Pancreas (tissue), 10 donors: ENCODE results near the gene EIF5AL1. TPM values are rescaled to one million over a fixed set of nuclear protein-coding genes. Genes with fewer than 3 reads are reported as not detected.

ENCODE experiments used
- ATAC-seq, 4 donors: fragments of 200-7000 bp; cut with Tn5 transposase; one replicate each; pipeline versions ENCODE4 v1.8.0 to v1.9.1; 2020; ENCODE audit warnings: mild to moderate bottlenecking in 4 of 4, moderate library complexity in 4 of 4
- DNase-seq, 6 donors: peaks; one replicate each; pipeline ENCODE4 v3.0.0-alpha.2; 2020
- FAIRE-seq: peaks from 2 replicates; lab custom pipeline; 2012; peaks lifted over from hg19 to GRCh38; lab: Jason Lieb, UNC
- H3K27ac ChIP-seq, 4 donors: fragments of 200-600 bp; sonication (generic); 1 replicate in 3 of 4; 2 replicates in 1 of 4; pipeline versions ENCODE4 v1.5.0 to v1.8.0; 2020
- H3K27me3 ChIP-seq, 4 donors: fragments of 200-600 bp; one replicate each; pipeline ENCODE4 v1.8.0; 2021
- H3K36me3 ChIP-seq, 3 donors: fragments of 200-600 bp; sonication (generic) in 1 of 3; one replicate each; pipeline versions ENCODE4 v1.5.0 to v1.8.0; 2020 to 2021
- H3K4me1 ChIP-seq, 3 donors: fragments of 200-600 bp; one replicate each; pipeline ENCODE4 v1.8.0; 2021
- H3K4me3 ChIP-seq, 4 donors: fragments of 200-600 bp; sonication (generic) in 2 of 4; one replicate each; pipeline versions ENCODE4 v1.5.0 to v1.8.0; 2020 to 2021
- H3K9me3 ChIP-seq, 4 donors: fragments of 200-600 bp; one replicate each; pipeline ENCODE4 v1.8.0; 2021
- CTCF ChIP-seq, 4 donors: fragments of 200-600 bp; sonication (generic) in 3 of 4; IDR thresholded peaks; one replicate each; pipeline versions ENCODE4 v1.5.0 to v1.8.0; 2021; ENCODE audit warnings: antibody characterized with exemption in 4 of 4
- whole genome bisulfite sequencing, 2 donors: extraction: QIAGEN DNeasy Blood & Tissue Kit; methylation state at CpG; one replicate each; pipeline ENCODE4 v1.1.7; 2013; 5-methylcytosine and 5-hydroxymethylcytosine counted together
- intact Hi-C, 3 donors: fragments of 100-400 bp; cut with DNase I; formaldehyde crosslinking; loops; one replicate each; pipeline versions ENCODE4 v1.11.1 to v1.14.2; 2022
- polyA plus RNA-seq, 2 donors: library from polyadenylated mRNA; stranded (reverse); fragments of 200-250 nt; gene quantifications; one replicate each; pipeline ENCODE4 v1.2.3, GENCODE V29; 2013
- total RNA-seq, 6 donors: library from RNA; stranded (reverse); fragmentation: NEBNext Ultra II Directional in 4 of 6; extraction: Animal tissue kit (Norgen Biotek cat#: 25700) in 4 of 6; gene quantifications; one replicate each; pipeline versions ENCODE4 v1.2.1 to v1.2.4, GENCODE V29; 2021 to 2023
- donor health status: healthy with polysubstance abuse.
- donor health status: DM: no; HTN: no; CAD: no; lungs with moderate emphysema.
- donor health status: DM: no; HTN: no; CAD: no.
- donor health status: control.
- donor health status: control.
- donor health status: Bipolar disorder and iron deficiency.
- donor health status: DM: yes; HTN: yes; CAD: no.
- donor health status: DM: no; HTN: no; CAD: no.
- donor health status: DM: no; HTN: no; CAD: no.
- donor health status: DM: yes; HTN: yes; CAD: no.

Gene EIF5AL1
- total and polyA plus RNA-seq, 8 donors: 0.05 to 0.44 (median 0.33) TPM; not detected in 1

DNA sequence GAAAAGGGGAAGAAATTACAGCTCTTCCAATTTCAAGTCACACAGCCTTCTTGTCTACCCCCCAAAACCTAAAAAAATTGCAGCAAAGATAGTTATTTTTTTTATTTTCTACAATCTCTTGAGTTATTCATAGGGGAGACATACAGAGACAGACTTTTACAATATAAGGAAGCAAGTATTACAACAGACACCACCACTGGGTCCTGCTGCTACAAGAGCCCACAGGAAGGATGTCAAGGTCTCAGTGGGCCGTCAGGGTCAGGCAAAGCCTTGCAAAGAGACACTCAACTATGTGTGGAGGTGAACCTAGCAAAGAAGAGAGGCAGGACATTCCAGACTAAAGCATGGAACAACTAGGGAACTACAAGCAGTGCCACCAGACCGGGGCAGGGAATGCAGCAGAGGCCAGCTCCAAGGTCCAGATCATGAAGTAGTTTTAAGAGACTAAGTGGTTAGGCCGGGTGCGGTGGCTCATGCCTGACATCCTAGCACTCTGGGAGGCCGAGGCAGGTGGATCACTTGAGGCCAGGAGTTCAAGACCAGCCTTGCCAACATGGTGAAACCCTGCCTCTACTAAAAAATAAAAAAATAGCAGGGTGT is 38.7 kb upstream of the EIF5AL1 start:
- Histone ChIP-seq H3K4me1 (no peaks in the 10 kb centered on the region), H3K36me3 (no peaks in the 10 kb centered on the region), H3K4me3 (no peak overlapping the region), H3K9me3 (no peaks in the 10 kb centered on the region), H3K27me3 (no peaks in the 10 kb centered on the region), H3K27ac (no peak overlapping the region)
- FAIRE-seq (no peak), ATAC-seq (no peak), DNase-seq (no peak)
- intact Hi-C loops: no loop called here
- TF ChIP-seq CTCF (IDR thresholded peaks at IDR 0.05): no peak
- WGBS, 2 donors: 80 to 85% methylated on average over 5 of the region's 5 CpGs

DNA sequence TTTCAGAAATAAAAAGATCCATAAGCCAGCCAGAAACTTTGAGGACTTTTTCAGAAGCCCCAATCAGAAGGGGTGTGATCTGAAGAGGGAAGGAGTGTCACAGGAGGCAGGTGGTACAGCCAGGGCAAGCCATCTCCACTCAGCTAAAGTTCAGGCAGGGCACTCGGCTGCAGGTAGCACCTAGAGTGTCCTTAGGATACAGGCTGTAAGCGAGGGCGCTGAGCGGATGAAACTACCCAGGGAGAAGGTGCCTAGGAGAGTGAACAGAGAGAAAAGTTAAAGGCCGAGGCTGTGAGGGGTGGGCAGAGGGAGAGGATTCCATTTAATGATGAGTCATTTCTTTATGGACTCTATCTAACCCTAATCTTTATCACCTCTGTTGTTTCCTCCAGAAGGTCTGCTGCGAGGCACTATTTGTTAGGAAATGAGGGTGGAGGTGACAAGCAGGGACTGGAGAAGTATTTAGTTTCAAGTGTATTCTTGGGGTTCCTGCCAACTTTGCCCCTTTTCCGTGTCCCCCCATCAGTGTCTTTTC is 37.1 kb upstream of the EIF5AL1 start:
- DNase-seq (no peak), ATAC-seq (no peak), FAIRE-seq (no peak)
- TF ChIP-seq CTCF (IDR thresholded peaks at IDR 0.05): no peak
- Histone ChIP-seq H3K4me1 (no peaks in the 10 kb centered on the region), H3K27ac (no peak overlapping the region), H3K36me3 (no peaks in the 10 kb centered on the region), H3K9me3 (no peaks in the 10 kb centered on the region), H3K27me3 (no peaks in the 10 kb centered on the region), H3K4me3 (no peak overlapping the region)
- intact Hi-C loops: no loop called here
- WGBS, 2 donors: 84 to 85% methylated on average over 7 of the region's 7 CpGs

GRCh38 chr10:79475877-79476276 is 36.5 kb upstream of the EIF5AL1 start:
- ATAC-seq (no peak), FAIRE-seq (no peak), DNase-seq (no peak)
- Histone ChIP-seq H3K27me3 (no peaks in the 10 kb centered on the region), H3K36me3 (no peaks in the 10 kb centered on the region), H3K4me1 (no peaks in the 10 kb centered on the region), H3K4me3 (no peak overlapping the region), H3K9me3 (no peaks in the 10 kb centered on the region), H3K27ac (no peak overlapping the region)
- TF ChIP-seq CTCF (IDR thresholded peaks at IDR 0.05): no peak
- WGBS, 2 donors: 75% methylated on average over 3 of the region's 3 CpGs
- intact Hi-C loops: no loop called here

DNA sequence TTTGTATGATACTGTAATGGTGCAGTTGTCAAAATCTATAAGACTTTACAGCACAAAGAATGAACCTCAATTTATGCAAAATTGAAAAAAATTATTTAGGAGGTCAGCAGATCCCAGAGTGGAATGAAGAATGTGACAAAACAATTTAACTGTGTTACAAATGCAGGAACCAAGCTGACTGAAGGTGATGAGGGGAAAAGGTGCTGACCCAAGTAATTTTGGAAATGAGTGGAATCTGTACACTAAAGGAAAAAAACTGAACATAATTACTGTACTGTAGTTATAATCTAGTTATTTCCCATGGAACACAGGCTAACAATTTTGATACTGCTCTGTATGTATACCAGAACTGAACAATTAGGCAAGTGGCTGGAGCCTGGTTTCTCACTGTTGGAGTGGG is 35.7 kb upstream of the EIF5AL1 start:
- Histone ChIP-seq H3K27me3 (no peaks in the 10 kb centered on the region), H3K27ac (no peak overlapping the region), H3K36me3 (no peaks in the 10 kb centered on the region), H3K4me1 (no peaks in the 10 kb centered on the region), H3K9me3 (no peaks in the 10 kb centered on the region), H3K4me3 (no peak overlapping the region)
- no peak for TF ChIP-seq CTCF (IDR thresholded peaks at IDR 0.05)
- DNase-seq (no peak), FAIRE-seq (no peak), ATAC-seq (no peak)
- intact Hi-C loops: no loop called here

GRCh38 chr10:79477456-79477855 is 34.9 kb upstream of the EIF5AL1 start:
- no peaks in the 10 kb centered on the region for H3K27me3 ChIP-seq
- FAIRE-seq: no peak
- intact Hi-C loops: no loop called here
- H3K27ac ChIP-seq: no peak overlapping the region
- no peaks in the 10 kb centered on the region for H3K36me3 ChIP-seq
- H3K4me1 ChIP-seq: no peaks in the 10 kb centered on the region
- no peak for DNase-seq
- ATAC-seq: no peak
- H3K4me3 ChIP-seq: no peak overlapping the region
- WGBS, 2 donors: 80 to 83% methylated on average over 7 of the region's 7 CpGs
- no peak for TF ChIP-seq CTCF (IDR thresholded peaks at IDR 0.05)
- H3K9me3 ChIP-seq: no peaks in the 10 kb centered on the region
